A673 (cell line): ENCODE data around the gene ST6GALNAC3. TPM values are rescaled to one million over a fixed set of nuclear protein-coding genes. Genes with fewer than 3 reads are reported as not detected.
A peak's percentile ranks its signal among the peaks of the same experiment; 100 is the strongest.

Experiments used
- BruUV-seq: library from RNA; stranded (reverse); fragments of 400-500 nt; replicated peaks from 2 replicates; lab custom pipeline; 2021; lab: Mats Ljungman, UMichigan
- CTCF ChIA-PET: fragments of 300-600 bp; sonication (Branson Sonifier 250); formaldehyde crosslinking; loops from one replicate; lab custom pipeline; 2022; ENCODE audit warnings: antibody characterized with exemption; lab: Charles Lee
- POLR2A ChIA-PET: fragments of 300-600 bp; sonication (Branson Sonifier 250); formaldehyde crosslinking; loops from one replicate; lab custom pipeline; 2022; ENCODE audit warnings: antibody characterized with exemption; ENCODE audit not compliant: low non-redundant PET; lab: Charles Lee
- DNase-seq: peaks from one replicate; pipeline ENCODE4 v3.0.0-alpha.2; 2015; ENCODE audit warnings: low spot score
- H3K27ac ChIP-seq: fragments of 200-600 bp; sonication (generic); 2 replicates; pipeline ENCODE4 v1.5.1; 2016; ENCODE audit warnings: mixed run types, low read depth, mild to moderate bottlenecking, mixed read lengths, antibody characterized with exemption, low read length; ENCODE audit not compliant: poor library complexity, severe bottlenecking
- H3K27me3 ChIP-seq: fragments of 200-600 bp; sonication (generic); replicated peaks from 2 replicates; pipeline ENCODE4 v1.6.1; 2017; ENCODE audit warnings: mixed run types, low read depth, mild to moderate bottlenecking, mixed read lengths, antibody characterized with exemption, low read length; ENCODE audit not compliant: insufficient read depth, poor library complexity
- H3K36me3 ChIP-seq: fragments of 200-600 bp; sonication (generic); 2 replicates; pipeline ENCODE4 v1.6.1; 2016; ENCODE audit warnings: mixed run types, mild to moderate bottlenecking, mixed read lengths, antibody characterized with exemption, low read length; ENCODE audit not compliant: insufficient read depth, poor library complexity, severe bottlenecking
- H3K4me1 ChIP-seq: fragments of 200-600 bp; sonication (generic); 2 replicates; pipeline ENCODE4 v1.6.1; 2017; ENCODE audit warnings: mixed run types, mild to moderate bottlenecking, mixed read lengths, antibody characterized with exemption, low read length; ENCODE audit not compliant: insufficient read depth, poor library complexity, severe bottlenecking
- H3K4me3 ChIP-seq: fragments of 200-600 bp; sonication (generic); 2 replicates; pipeline ENCODE4 v1.5.1; 2016; ENCODE audit warnings: low read depth, mixed run types, mild to moderate bottlenecking, mixed read lengths, low read length; ENCODE audit not compliant: poor library complexity, severe bottlenecking
- H3K9me3 ChIP-seq: fragments of 200-600 bp; sonication (generic); 2 replicates; pipeline ENCODE4 v1.6.1; 2016; ENCODE audit warnings: mixed run types, low read depth, mild to moderate bottlenecking, mixed read lengths, antibody characterized with exemption, low read length; ENCODE audit not compliant: poor library complexity, severe bottlenecking
- EZH2 ChIP-seq: fragments of 200-600 bp; sonication (generic); IDR thresholded peaks from 2 replicates; pipeline ENCODE4 v1.6.1; 2017; ENCODE audit warnings: borderline replicate concordance, low read depth, mild to moderate bottlenecking, mixed read lengths, antibody characterized with exemption, low read length; ENCODE audit not compliant: poor library complexity, severe bottlenecking
- intact Hi-C: fragments of 100-400 bp; cut with micrococcal nuclease; formaldehyde crosslinking; loops from one replicate; pipeline ENCODE4 v1.10.0; 2022; ENCODE audit not compliant: unreplicated experiment
- total RNA-seq: library from RNA; stranded (reverse); gene quantifications from 2 replicates; pipeline ENCODE4 v1.2.3, GENCODE V29; 2021
- TF ChIP-seq, protein P1 (sequence below): fragments of 300-800, 200-600 bp; sonication (generic); conservative IDR thresholded peaks from 2 replicates; pipeline ENCODE4 v1.5.1; 2017; ENCODE audit warnings: low read depth, mild to moderate bottlenecking, antibody characterized with exemption, low read length, moderate library complexity, mixed read lengths

Gene ST6GALNAC3
- total RNA-seq, 1 experiment from 2014 or later: 1.2 TPM

GRCh38 chr1:76501586-76502219 lies 427.2 kb downstream of the ST6GALNAC3 start:
- BruUV-seq: no TSS peak
- Histone ChIP-seq H3K4me3 (no peak overlapping the region), H3K4me1 (peaks cover 26% of the 10 kb centered on the region), H3K27ac (no peak overlapping the region), H3K36me3 (no peaks in the 10 kb centered on the region), H3K9me3 (no peaks in the 10 kb centered on the region), H3K27me3 (no peaks in the 10 kb centered on the region)
- ChIA-PET CTCF (no interaction called here), POLR2A (no interaction called here)
- TF ChIP-seq, protein P1, sequence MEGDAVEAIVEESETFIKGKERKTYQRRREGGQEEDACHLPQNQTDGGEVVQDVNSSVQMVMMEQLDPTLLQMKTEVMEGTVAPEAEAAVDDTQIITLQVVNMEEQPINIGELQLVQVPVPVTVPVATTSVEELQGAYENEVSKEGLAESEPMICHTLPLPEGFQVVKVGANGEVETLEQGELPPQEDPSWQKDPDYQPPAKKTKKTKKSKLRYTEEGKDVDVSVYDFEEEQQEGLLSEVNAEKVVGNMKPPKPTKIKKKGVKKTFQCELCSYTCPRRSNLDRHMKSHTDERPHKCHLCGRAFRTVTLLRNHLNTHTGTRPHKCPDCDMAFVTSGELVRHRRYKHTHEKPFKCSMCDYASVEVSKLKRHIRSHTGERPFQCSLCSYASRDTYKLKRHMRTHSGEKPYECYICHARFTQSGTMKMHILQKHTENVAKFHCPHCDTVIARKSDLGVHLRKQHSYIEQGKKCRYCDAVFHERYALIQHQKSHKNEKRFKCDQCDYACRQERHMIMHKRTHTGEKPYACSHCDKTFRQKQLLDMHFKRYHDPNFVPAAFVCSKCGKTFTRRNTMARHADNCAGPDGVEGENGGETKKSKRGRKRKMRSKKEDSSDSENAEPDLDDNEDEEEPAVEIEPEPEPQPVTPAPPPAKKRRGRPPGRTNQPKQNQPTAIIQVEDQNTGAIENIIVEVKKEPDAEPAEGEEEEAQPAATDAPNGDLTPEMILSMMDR: no peak
- intact Hi-C loops: no loop called here
- DNase-seq: peak; percentile 60

GRCh38 chr1:76503100-76503499 lies 428.6 kb downstream of the ST6GALNAC3 start:
- TF ChIP-seq, protein P1: no peak
- no peak for TF ChIP-seq EZH2
- BruUV-seq: no TSS peak
- Histone ChIP-seq H3K9me3 (no peaks in the 10 kb centered on the region), H3K4me3 (no peak overlapping the region), H3K27me3 (no peaks in the 10 kb centered on the region), H3K4me1 (peaks cover 23% of the 10 kb centered on the region), H3K27ac (no peak overlapping the region), H3K36me3 (no peaks in the 10 kb centered on the region)
- ChIA-PET CTCF (no interaction called here), POLR2A (no interaction called here)
- intact Hi-C loops: no loop called here
- peak; percentile 27 for DNase-seq

DNA sequence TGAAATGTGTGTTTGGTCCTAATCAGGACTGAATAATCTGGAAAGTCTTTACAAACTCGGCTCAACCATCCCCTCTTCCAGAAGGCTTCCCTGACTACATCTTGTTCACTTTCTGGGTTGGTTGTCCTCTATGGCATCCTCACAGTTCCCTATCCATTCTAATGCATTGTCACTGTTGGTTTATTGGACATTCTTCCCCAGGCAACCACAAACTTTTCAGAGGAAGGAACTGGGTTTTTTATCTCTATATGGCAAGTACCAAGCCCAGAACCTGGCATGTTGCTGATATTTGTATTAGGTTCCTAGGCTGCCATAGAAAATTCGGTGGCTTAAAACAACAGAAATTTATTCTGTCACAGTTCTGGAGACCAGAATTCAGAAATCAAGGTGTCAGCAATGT lies 429.2 kb downstream of the ST6GALNAC3 start:
- peaks cover 23% of the 10 kb centered on the region for H3K4me1 ChIP-seq
- BruUV-seq: no TSS peak
- ChIA-PET POLR2A (no interaction called here), CTCF (no interaction called here)
- H3K27me3 ChIP-seq: no peaks in the 10 kb centered on the region
- H3K27ac ChIP-seq: no peak overlapping the region
- no peak overlapping the region for H3K4me3 ChIP-seq
- no peaks in the 10 kb centered on the region for H3K9me3 ChIP-seq
- TF ChIP-seq EZH2: no peak
- TF ChIP-seq, protein P1: no peak
- no peak for DNase-seq
- intact Hi-C loops: no loop called here
- no peaks in the 10 kb centered on the region for H3K36me3 ChIP-seq
